Suprapubic skin (tissue), 4 donors: ENCODE data around the gene TMEM167A.

Source experiments
- POLR2A ChIP-seq, 2 donors: fragments of 450-650 bp; IDR thresholded peaks; one replicate each; pipeline ENCODE4 v1.6.1; 2017; ENCODE audit warnings: antibody characterized with exemption in 2 of 2, mild to moderate bottlenecking in 2 of 2, moderate library complexity in 2 of 2
- POLR2AphosphoS5 ChIP-seq, 3 donors: sonication (generic); formaldehyde crosslinking; IDR thresholded peaks; one replicate each; pipeline ENCODE4 v1.6.1; 2017; ENCODE audit warnings: antibody characterized with exemption in 3 of 3
- TF ChIP-seq, protein P1 (sequence below), 2 donors: fragments of 200-600 bp in 1 of 2; fragments of 450-650 bp in 1 of 2; sonication (generic) in 1 of 2; IDR thresholded peaks; one replicate each; pipeline ENCODE4 v1.5.1; 2016 to 2019; ENCODE audit warnings: antibody characterized with exemption in 2 of 2, mild to moderate bottlenecking in 1 of 2, moderate library complexity in 1 of 2

DNA sequence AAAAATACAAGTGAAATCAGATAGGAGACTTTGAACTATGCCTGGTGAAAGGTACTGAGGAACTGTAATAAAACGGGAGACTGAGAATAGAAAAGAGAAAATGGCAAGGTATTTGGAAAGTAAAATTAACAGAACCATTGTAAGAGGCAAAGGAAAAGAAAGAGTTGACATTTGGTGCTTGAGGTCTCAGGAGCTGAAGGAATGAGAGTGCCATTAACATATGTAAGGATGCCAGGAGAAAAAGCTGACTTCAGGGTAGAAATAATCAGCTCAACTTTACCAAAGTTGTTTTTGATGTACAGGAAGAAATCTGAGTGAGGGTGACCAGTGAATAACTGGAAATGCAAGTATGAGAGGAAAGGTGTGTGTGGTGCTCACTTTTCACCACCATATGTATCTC, 69.4 kb downstream of the TMEM167A start:
- no peak for TF ChIP-seq POLR2AphosphoS5 (IDR thresholded peaks at IDR 0.05)
- TF ChIP-seq, protein P1, sequence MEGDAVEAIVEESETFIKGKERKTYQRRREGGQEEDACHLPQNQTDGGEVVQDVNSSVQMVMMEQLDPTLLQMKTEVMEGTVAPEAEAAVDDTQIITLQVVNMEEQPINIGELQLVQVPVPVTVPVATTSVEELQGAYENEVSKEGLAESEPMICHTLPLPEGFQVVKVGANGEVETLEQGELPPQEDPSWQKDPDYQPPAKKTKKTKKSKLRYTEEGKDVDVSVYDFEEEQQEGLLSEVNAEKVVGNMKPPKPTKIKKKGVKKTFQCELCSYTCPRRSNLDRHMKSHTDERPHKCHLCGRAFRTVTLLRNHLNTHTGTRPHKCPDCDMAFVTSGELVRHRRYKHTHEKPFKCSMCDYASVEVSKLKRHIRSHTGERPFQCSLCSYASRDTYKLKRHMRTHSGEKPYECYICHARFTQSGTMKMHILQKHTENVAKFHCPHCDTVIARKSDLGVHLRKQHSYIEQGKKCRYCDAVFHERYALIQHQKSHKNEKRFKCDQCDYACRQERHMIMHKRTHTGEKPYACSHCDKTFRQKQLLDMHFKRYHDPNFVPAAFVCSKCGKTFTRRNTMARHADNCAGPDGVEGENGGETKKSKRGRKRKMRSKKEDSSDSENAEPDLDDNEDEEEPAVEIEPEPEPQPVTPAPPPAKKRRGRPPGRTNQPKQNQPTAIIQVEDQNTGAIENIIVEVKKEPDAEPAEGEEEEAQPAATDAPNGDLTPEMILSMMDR (IDR thresholded peaks at IDR 0.05) = no peak
- TF ChIP-seq POLR2A (IDR thresholded peaks at IDR 0.05) = no peak
